Eye (tissue), 1 donor: Measurements from ENCODE around the gene HCRT.

Experiments used
- DNase-seq: peaks from one replicate; pipeline ENCODE4 v3.0.0-alpha.2; 2015

The HCRT gene

DNA sequence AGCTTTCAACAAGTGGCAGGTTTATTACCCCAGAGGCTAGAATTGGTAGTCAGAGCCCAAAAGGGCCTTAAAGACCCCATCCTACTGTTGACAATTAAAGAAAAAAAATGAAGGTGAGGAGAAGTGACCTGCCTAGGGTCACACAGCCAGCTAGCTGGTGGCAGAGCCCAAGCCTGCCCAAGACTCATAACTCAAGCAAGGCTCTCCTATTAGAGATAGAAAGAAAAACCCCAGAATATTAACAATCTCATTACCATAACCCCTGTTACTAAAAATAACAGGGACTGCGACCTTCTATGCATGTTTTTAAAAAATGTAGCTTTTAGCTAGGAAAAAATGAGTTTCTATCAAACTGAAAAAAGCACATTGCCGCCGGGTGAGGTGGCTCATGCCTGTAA lies 48.6 kb downstream of the HCRT start:
- DNase-seq, result no peak

DNA sequence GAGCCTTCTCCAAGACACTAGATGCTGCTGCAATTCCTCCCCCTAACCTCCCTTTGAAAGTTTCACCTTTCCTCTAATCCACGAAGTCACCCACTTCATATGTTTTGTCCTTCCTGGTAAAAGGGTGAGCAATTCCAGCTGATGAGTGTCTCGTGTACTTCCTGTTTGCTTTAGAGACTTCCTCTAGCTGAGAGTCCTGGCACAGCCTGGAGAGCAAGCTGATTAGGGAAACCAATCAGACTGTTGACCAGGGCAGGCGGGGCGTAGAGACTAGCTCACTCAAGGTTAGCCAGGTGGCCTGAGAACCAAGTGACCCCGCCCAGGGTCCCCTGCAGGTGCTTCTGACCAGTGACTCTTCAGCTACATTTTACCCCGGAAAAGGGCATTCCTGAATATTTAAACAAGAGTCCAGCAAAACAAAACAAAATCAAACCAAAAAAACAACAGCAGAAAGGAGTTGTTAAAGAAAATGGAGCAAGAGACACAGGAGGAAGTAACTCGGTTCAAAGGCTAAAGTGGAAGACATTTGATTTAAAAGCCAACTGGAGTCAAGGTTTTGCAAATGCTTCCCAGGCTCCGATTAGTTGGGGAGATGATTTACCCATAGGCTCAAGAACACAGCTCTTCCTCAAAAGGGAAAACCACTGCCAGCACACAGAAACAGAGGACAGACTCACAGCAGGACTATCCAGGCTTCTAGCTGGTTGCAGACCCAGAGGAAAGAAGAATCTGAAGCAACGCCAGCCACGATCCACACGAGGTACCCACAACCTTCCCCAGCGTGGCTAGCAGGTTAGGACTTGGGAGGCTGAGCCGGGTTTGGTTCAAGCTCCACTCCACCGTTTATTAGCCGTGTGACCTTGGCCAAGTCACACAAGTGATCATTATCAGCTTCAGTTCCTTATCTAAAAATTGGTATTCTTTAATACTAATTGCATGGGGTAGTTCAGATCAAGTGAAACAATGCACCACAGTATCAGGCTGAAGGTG lies 49.3 kb downstream of the HCRT start:
- no peak for DNase-seq

DNA sequence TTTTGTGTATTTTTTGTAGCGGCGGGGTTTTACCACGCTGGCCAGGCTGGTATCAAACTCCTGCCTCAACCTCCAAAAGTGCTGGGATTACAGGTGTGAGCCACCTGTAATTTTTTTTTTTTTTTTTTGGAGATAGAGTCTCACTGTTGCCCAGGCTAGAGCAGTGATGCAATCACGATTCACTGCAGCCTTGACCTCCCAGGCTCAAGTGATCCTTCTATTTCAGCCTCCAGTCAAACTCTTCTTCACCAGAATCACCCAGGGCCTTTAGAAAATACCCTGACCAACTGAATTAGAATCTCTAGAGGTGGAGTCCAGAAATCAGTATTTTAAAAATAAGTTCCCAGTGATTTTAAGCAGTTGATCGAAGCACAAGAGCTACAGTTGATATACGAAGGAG lies 50.1 kb downstream of the HCRT start:
- DNase-seq, result no peak
